Fibroblast of lung (primary cell): Measurements from ENCODE around the gene SEMG1. TPM values are rescaled to one million over a fixed set of nuclear protein-coding genes. Genes with fewer than 3 reads are reported as not detected.

Source experiments
- DNase-seq, 2 donors: peaks; one replicate each; pipeline versions ENCODE4 v3.0.0 to v3.0.0-alpha.2; 2010; ENCODE audit warnings: low read depth in 2 of 2
- H2AFZ ChIP-seq: 2 replicates; pipeline ENCODE4 v1.5.1; 2012; ENCODE audit warnings: low read length, control low read depth, inconsistent platforms
- H3K27ac ChIP-seq: 2 replicates; pipeline ENCODE4 v1.5.1; 2011; ENCODE audit warnings: low read length, control low read depth; ENCODE audit not compliant: insufficient read depth
- H3K27me3 ChIP-seq: 2 replicates; pipeline ENCODE4 v1.5.1; 2011; ENCODE audit warnings: mild to moderate bottlenecking, low read length; ENCODE audit not compliant: control insufficient read depth, insufficient read depth
- H3K36me3 ChIP-seq: 2 replicates; pipeline ENCODE4 v1.5.1; 2011; ENCODE audit warnings: low read length; ENCODE audit not compliant: control insufficient read depth, insufficient read depth
- H3K4me1 ChIP-seq: 2 replicates; pipeline ENCODE4 v1.5.1; 2011; ENCODE audit warnings: low read length; ENCODE audit not compliant: control insufficient read depth, insufficient read depth; ENCODE audit errors: extremely low read depth
- H3K4me2 ChIP-seq: 2 replicates; pipeline ENCODE4 v1.5.1; 2011; ENCODE audit warnings: low read length, control low read depth; ENCODE audit not compliant: insufficient read depth; ENCODE audit errors: extremely low read depth
- H3K4me3 ChIP-seq, 4 experiments: fragments of 200-600 bp in 1 of 4; sonication (generic) in 1 of 4; replicated peaks in 1 of 4; 2 replicates each; pipeline ENCODE4 v1.5.1; 2011 to 2016; ENCODE audit warnings: low read length in 4 of 4, low read depth in 3 of 4, mild to moderate bottlenecking in 3 of 4, control low read depth in 2 of 4, inconsistent platforms in 1 of 4, mixed read lengths in 1 of 4; ENCODE audit not compliant: insufficient read depth in 1 of 4; ENCODE audit errors: control extremely low read depth in 1 of 4
- H3K79me2 ChIP-seq: 2 replicates; pipeline ENCODE4 v1.5.1; 2012; ENCODE audit warnings: mild to moderate bottlenecking, low read length, inconsistent platforms; ENCODE audit not compliant: control insufficient read depth, insufficient read depth
- H3K9ac ChIP-seq: 2 replicates; pipeline ENCODE4 v1.5.1; 2011; ENCODE audit warnings: mild to moderate bottlenecking, low read length, control low read depth; ENCODE audit not compliant: insufficient read depth
- H3K9me3 ChIP-seq: 2 replicates; pipeline ENCODE4 v1.5.1; 2012; ENCODE audit warnings: low read depth, low read length; ENCODE audit not compliant: control insufficient read depth, insufficient read depth
- H4K20me1 ChIP-seq: 2 replicates; pipeline ENCODE4 v1.5.1; 2011; ENCODE audit warnings: low read length; ENCODE audit not compliant: control insufficient read depth, insufficient read depth; ENCODE audit errors: extremely low read depth
- CTCF ChIP-seq, 2 donors: IDR thresholded peaks in 1 of 2; conservative IDR thresholded peaks in 1 of 2; 1 replicate in 1 of 2; 2 replicates in 1 of 2; pipeline ENCODE4 v1.5.1; 2011 to 2012; ENCODE audit warnings: low read length in 2 of 2, control low read depth in 1 of 2, inconsistent platforms in 1 of 2, low read depth in 1 of 2, mild to moderate bottlenecking in 1 of 2
- EZH2 ChIP-seq: IDR thresholded peaks from 2 replicates; pipeline ENCODE4 v1.5.1; 2012; ENCODE audit warnings: low read length, control low read depth, mild to moderate bottlenecking; ENCODE audit errors: missing control alignments
- polyA plus RNA-seq, 2 donors: library from polyadenylated mRNA; depleted of rRNA in 1 of 2; stranded (reverse) in 1 of 2; unstranded in 1 of 2; fragments of >200 nt; gene quantifications; 2 replicates each; pipeline ENCODE4 v1.2.1, GENCODE V29; 2011 to 2012; ENCODE audit warnings: missing spikeins in 1 of 2
- total RNA-seq: library from RNA; depleted of rRNA; stranded (reverse); fragments of >200 nt; gene quantifications from 2 replicates; pipeline ENCODE4 v1.2.1, GENCODE V29; 2014

Gene SEMG1
- total and polyA plus RNA-seq, 2 donors (not counting 1 experiment from before 2014, with no cell fraction given): not detected

GRCh38 chr20:45246109-45246508, 39.3 kb downstream of the SEMG1 start:
- Histone ChIP-seq H2AFZ (no peak overlapping the region), H3K4me2 (no peak overlapping the region), H3K9me3 (no peaks in the 10 kb centered on the region), H3K27ac (no peak overlapping the region), H3K9ac (no peak overlapping the region), H3K36me3 (no peaks in the 10 kb centered on the region), H3K4me1 (no peaks in the 10 kb centered on the region), H3K4me3 (no peak overlapping the region), H3K27me3 (peaks cover 3% of the 10 kb centered on the region), H4K20me1 (no peaks in the 10 kb centered on the region), H3K79me2 (no peaks in the 10 kb centered on the region)
- no peak for TF ChIP-seq EZH2
- TF ChIP-seq CTCF (conservative IDR thresholded peaks at IDR 0.05 in 1 of 2, IDR thresholded peaks at IDR 0.05 in 1 of 2; ENCODE audit: low read depth in 1 of 2, low read length in 2 of 2): no peak
- DNase-seq: no peak

- Histone ChIP-seq H4K20me1 (no peaks in the 10 kb centered on the region), H3K4me2 (no peak overlapping the region), H3K4me3 (no peak overlapping the region), H3K36me3 (no peaks in the 10 kb centered on the region), H2AFZ (no peak overlapping the region), H3K27me3 (peaks cover 6% of the 10 kb centered on the region), H3K79me2 (no peaks in the 10 kb centered on the region), H3K27ac (no peak overlapping the region), H3K9me3 (no peaks in the 10 kb centered on the region), H3K9ac (no peak overlapping the region), H3K4me1 (no peaks in the 10 kb centered on the region)
- no peak for DNase-seq
- no peak for TF ChIP-seq EZH2
- no peak for TF ChIP-seq CTCF (conservative IDR thresholded peaks at IDR 0.05 in 1 of 2, IDR thresholded peaks at IDR 0.05 in 1 of 2; ENCODE audit: low read depth in 1 of 2, low read length in 2 of 2)
These were observed 41.0 kb downstream of the SEMG1 start for GRCh38 chr20:45247865-45248264.

- H3K27me3 ChIP-seq: peaks cover 6% of the 10 kb centered on the region
These were observed 41.8 kb downstream of the SEMG1 start for GRCh38 chr20:45248609-45249008.

More at GRCh38 chr20:45248609-45249008, 41.8 kb downstream of the SEMG1 start:
- H3K9me3 ChIP-seq: no peaks in the 10 kb centered on the region
- H2AFZ ChIP-seq: no peak overlapping the region
- no peaks in the 10 kb centered on the region for H3K4me1 ChIP-seq
- no peak overlapping the region for H3K27ac ChIP-seq
- no peak overlapping the region for H3K4me3 ChIP-seq
- H4K20me1 ChIP-seq: no peaks in the 10 kb centered on the region
- TF ChIP-seq EZH2 (no peak), CTCF (conservative IDR thresholded peaks at IDR 0.05 in 1 of 2, IDR thresholded peaks at IDR 0.05 in 1 of 2; ENCODE audit: low read depth in 1 of 2, low read length in 2 of 2) (no peak)
- H3K79me2 ChIP-seq: no peaks in the 10 kb centered on the region
- no peaks in the 10 kb centered on the region for H3K36me3 ChIP-seq
- H3K9ac ChIP-seq: no peak overlapping the region
- H3K4me2 ChIP-seq: no peak overlapping the region
- no peak for DNase-seq
